DOHH2 (cell line): ENCODE measurements around the gene ZNF592.

Experiments
- EZH2phosphoT487 ChIP-seq: fragments of 200-600 bp; sonication (generic); IDR thresholded peaks from 2 replicates; pipeline ENCODE4 v1.6.1; 2017; ENCODE audit warnings: borderline replicate concordance, mild to moderate bottlenecking, antibody characterized with exemption, low read length, moderate library complexity, mixed read lengths
- TF ChIP-seq, protein P1 (sequence below): fragments of 200-600 bp; sonication (generic); IDR thresholded peaks from one replicate; pipeline ENCODE4 v1.5.1; 2014; ENCODE audit warnings: antibody characterized with exemption, mild to moderate bottlenecking, low read depth, low read length; ENCODE audit not compliant: poor library complexity, severe bottlenecking

- TF ChIP-seq, protein P1, sequence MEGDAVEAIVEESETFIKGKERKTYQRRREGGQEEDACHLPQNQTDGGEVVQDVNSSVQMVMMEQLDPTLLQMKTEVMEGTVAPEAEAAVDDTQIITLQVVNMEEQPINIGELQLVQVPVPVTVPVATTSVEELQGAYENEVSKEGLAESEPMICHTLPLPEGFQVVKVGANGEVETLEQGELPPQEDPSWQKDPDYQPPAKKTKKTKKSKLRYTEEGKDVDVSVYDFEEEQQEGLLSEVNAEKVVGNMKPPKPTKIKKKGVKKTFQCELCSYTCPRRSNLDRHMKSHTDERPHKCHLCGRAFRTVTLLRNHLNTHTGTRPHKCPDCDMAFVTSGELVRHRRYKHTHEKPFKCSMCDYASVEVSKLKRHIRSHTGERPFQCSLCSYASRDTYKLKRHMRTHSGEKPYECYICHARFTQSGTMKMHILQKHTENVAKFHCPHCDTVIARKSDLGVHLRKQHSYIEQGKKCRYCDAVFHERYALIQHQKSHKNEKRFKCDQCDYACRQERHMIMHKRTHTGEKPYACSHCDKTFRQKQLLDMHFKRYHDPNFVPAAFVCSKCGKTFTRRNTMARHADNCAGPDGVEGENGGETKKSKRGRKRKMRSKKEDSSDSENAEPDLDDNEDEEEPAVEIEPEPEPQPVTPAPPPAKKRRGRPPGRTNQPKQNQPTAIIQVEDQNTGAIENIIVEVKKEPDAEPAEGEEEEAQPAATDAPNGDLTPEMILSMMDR, result no peak
- no peak for TF ChIP-seq EZH2phosphoT487
These were observed 10.6 kb downstream of the ZNF592 start for GRCh38 chr15:84759018-84759417.
